Fibroblast of the aortic adventitia (primary cell): ENCODE measurements around the gene TMEM100. TPM values are rescaled to one million over a fixed set of nuclear protein-coding genes. Genes with fewer than 3 reads are reported as not detected.

ENCODE experiments used
- DNase-seq: peaks from one replicate; pipeline ENCODE4 v3.0.0-alpha.2; 2010; ENCODE audit warnings: low read depth
- H3K4me3 ChIP-seq: 2 replicates; pipeline ENCODE4 v1.5.1; 2011; ENCODE audit warnings: low read depth, mild to moderate bottlenecking, control low read depth, low read length, moderate library complexity
- total RNA-seq: library from RNA; depleted of rRNA; stranded (reverse); fragments of >200 nt; gene quantifications from 2 replicates; pipeline ENCODE4 v1.2.3, GENCODE V29; 2012; ENCODE audit warnings: low replicate concordance
- TF ChIP-seq, protein P1 (sequence below): IDR thresholded peaks from 2 replicates; pipeline ENCODE4 v1.5.1; 2011; ENCODE audit warnings: mild to moderate bottlenecking, low read length, control low read depth, inconsistent platforms; ENCODE audit not compliant: insufficient read depth

Gene TMEM100
- total RNA-seq, 1 donor, result 2.1 TPM

- TF ChIP-seq, protein P1, sequence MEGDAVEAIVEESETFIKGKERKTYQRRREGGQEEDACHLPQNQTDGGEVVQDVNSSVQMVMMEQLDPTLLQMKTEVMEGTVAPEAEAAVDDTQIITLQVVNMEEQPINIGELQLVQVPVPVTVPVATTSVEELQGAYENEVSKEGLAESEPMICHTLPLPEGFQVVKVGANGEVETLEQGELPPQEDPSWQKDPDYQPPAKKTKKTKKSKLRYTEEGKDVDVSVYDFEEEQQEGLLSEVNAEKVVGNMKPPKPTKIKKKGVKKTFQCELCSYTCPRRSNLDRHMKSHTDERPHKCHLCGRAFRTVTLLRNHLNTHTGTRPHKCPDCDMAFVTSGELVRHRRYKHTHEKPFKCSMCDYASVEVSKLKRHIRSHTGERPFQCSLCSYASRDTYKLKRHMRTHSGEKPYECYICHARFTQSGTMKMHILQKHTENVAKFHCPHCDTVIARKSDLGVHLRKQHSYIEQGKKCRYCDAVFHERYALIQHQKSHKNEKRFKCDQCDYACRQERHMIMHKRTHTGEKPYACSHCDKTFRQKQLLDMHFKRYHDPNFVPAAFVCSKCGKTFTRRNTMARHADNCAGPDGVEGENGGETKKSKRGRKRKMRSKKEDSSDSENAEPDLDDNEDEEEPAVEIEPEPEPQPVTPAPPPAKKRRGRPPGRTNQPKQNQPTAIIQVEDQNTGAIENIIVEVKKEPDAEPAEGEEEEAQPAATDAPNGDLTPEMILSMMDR, result no peak
- H3K4me3 ChIP-seq, result no peak overlapping the region
- no peak for DNase-seq
Observed at GRCh38 chr17:55737976-55738501, 15.4 kb upstream of the TMEM100 start.

GRCh38 chr17:55735731-55736405, 13.2 kb upstream of the TMEM100 start:
- peak; percentile 73 for DNase-seq
- TF ChIP-seq, protein P1, result peak; percentile 82
- H3K4me3 ChIP-seq, result no peak overlapping the region

- H3K4me3 ChIP-seq, result no peak overlapping the region
- DNase-seq, result peak; percentile 42
- TF ChIP-seq, protein P1, result no peak
Observed at GRCh38 chr17:55734128-55734781, 11.6 kb upstream of the TMEM100 start.

DNA sequence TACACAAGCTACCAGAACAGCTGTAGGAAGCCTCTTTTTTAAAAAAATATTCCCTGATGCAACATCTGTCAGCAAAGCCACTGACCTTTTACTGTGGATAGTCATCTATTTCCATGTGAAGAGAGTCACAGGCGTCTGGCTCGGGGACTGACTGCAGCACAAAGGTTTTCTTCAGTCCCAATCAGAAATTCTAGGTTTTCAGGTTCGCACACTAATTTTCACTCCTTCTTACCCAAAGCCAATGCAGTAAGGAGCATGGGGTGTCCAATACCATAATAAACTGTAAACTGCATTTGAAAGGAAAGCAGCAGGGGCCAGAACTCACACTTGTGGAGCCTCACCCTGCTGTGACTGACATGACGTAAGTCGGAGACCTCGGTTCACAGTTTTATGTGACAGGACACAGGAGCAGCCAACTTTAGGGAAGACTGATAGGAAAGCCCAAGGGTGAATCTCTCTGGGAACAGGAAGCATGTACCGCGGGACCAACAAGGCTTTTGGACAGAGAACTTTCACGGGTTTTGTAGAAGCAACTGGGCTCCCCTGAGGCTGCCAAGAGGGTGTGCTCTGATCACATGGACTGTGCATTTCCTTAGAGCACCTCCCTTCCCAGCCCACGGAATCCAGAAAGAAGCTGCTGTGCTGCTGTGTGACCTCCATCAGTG, 9.1 kb upstream of the TMEM100 start:
- DNase-seq, result peak; percentile 70
- H3K4me3 ChIP-seq, result peak overlapping the region; percentile 34
- TF ChIP-seq, protein P1, result no peak

DNA sequence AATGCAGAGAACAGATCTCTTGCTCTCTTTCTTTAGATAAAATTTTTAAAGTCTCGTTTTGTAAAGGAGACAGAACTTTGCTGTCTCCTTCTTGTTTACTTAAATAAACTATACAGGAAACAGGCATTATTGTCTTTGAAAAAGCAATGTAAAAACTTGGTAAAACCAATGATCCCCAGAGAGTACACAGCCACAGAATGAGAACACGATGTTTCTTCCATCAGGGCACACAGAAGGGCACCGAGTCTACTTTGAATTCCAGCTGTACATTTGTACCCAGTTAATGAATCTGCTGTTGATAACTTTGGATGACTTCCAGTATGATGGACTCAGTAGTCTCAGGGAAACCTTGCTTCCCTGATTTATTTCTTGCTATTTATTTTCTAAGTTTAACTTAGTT, 8.1 kb upstream of the TMEM100 start:
- TF ChIP-seq, protein P1, result no peak
- no peak overlapping the region for H3K4me3 ChIP-seq
- DNase-seq, result no peak

DNA sequence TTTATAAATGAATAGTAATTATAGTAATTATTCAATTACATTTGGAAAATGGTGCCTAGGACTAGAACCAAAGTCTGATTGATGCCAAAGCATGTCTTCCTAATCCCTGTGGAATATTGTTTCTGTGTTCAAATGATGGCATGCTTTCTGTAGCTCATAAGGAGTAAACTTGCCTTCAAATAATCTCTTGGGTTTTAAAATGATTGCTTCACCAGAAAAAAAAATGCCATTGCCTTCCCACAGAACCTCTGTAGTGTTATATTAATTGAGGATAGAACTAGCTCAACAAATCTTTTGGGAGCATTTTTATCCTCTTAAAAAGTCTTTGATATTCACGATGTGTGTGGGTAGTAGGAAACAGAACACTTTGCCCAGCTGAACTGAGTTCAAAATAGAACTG, 7.7 kb upstream of the TMEM100 start:
- no peak overlapping the region for H3K4me3 ChIP-seq
- TF ChIP-seq, protein P1, result no peak
- DNase-seq, result peak; percentile 27
